Body of pancreas (tissue), 4 donors: ENCODE results near the gene RAP1B. TPM values are rescaled to one million over a fixed set of nuclear protein-coding genes. Genes with fewer than 3 reads are reported as not detected.
A peak's percentile ranks its signal among the peaks of the same experiment; 100 is the strongest.

ENCODE experiments used
- ATAC-seq: fragments of 150-250 bp; one replicate; pipeline ENCODE4 v1.9.1; 2016
- DNase-seq, 4 donors: peaks; one replicate each; pipeline ENCODE4 v3.0.0-alpha.2; 2019
- H3K27ac ChIP-seq, 4 donors: fragments of 200-600 bp; sonication (generic); 1 replicate in 3 of 4; 2 replicates in 1 of 4; pipeline versions ENCODE4 v1.5.1 to v1.6.1; 2016 to 2019; ENCODE audit warnings: mild to moderate bottlenecking in 1 of 4, mixed read lengths in 1 of 4, moderate library complexity in 1 of 4
- H3K27me3 ChIP-seq, 2 donors: fragments of 200-600 bp; sonication (generic); one replicate each; pipeline ENCODE4 v1.6.0; 2016; ENCODE audit warnings: mild to moderate bottlenecking in 1 of 2
- H3K36me3 ChIP-seq, 2 donors: fragments of 200-600 bp; sonication (generic); replicated peaks in 1 of 2; 2 replicates each; pipeline ENCODE4 v1.5.1; 2016; ENCODE audit warnings: low read depth in 2 of 2; ENCODE audit not compliant: insufficient read depth in 1 of 2
- H3K4me1 ChIP-seq: fragments of 200-600 bp; sonication (generic); one replicate; pipeline ENCODE4 v1.6.0; 2016
- H3K4me3 ChIP-seq, 2 donors: fragments of 200-600 bp; sonication (generic); 1 replicate in 1 of 2; 2 replicates in 1 of 2; pipeline ENCODE4 v1.5.1; 2016 to 2019
- H3K9me3 ChIP-seq, 3 donors: fragments of 200-600 bp; sonication (generic); 1 replicate in 2 of 3; 2 replicates in 1 of 3; pipeline ENCODE4 v1.5.1; 2016
- CTCF ChIP-seq, 7 experiments: fragments of 450-650 bp in 4 of 7; fragments of 200-600 bp in 3 of 7; sonication (generic) in 3 of 7; IDR thresholded peaks; one replicate each; pipeline ENCODE4 v1.5.1; 2016 to 2019; ENCODE audit warnings: antibody characterized with exemption in 7 of 7
- POLR2A ChIP-seq, 3 donors: fragments of 450-650 bp; IDR thresholded peaks; one replicate each; pipeline ENCODE4 v1.6.1; 2016; ENCODE audit warnings: antibody characterized with exemption in 3 of 3, mild to moderate bottlenecking in 2 of 3
- WGBS, 2 donors: methylation state at CpG; one replicate each; pipeline ENCODE4 v1.1.5; 2017; 5-methylcytosine and 5-hydroxymethylcytosine counted together
- intact Hi-C: fragments of 100-400 bp; cut with DNase I; formaldehyde crosslinking; loops from one replicate; pipeline ENCODE4 v1.15.1; 2023
- total RNA-seq, 2 donors: library from RNA; depleted of rRNA; stranded (reverse); fragments of >200 nt; gene quantifications; one replicate each; pipeline ENCODE4 v1.1.0, GENCODE V29; 2016

Gene RAP1B
- total RNA-seq, 2 donors from 2014 or later = 47.5 to 74.5 TPM

- 53 to 73% methylated on average over 2 of the region's 2 CpGs for WGBS, 2 donors
- no peak overlapping the region for H3K27ac ChIP-seq
- H3K9me3 ChIP-seq = no peaks in the 10 kb centered on the region
- ATAC-seq = no peak
- no peak for DNase-seq
- H3K27me3 ChIP-seq = no peaks in the 10 kb centered on the region
- H3K4me1 ChIP-seq = peaks cover 18% of the 10 kb centered on the region
- intact Hi-C loops = no loop called here
- no peak overlapping the region for H3K4me3 ChIP-seq
- H3K36me3 ChIP-seq = no peaks in the 10 kb centered on the region
- no peak for TF ChIP-seq POLR2A (IDR thresholded peaks at IDR 0.05)
- TF ChIP-seq CTCF (IDR thresholded peaks at IDR 0.05) = no peak
Measured at GRCh38 chr12:68608191-68608590, 2.5 kb upstream of the RAP1B start.

GRCh38 chr12:68609998-68610369 is 715 bp upstream of the RAP1B start:
- TF ChIP-seq CTCF (IDR thresholded peaks at IDR 0.05) = no peak
- TF ChIP-seq POLR2A (IDR thresholded peaks at IDR 0.05) = no peak
- WGBS, 2 donors = 0 to 3% methylated on average over 11 of the region's 11 CpGs
- Histone ChIP-seq H3K36me3 (no peaks in the 10 kb centered on the region), H3K27me3 (no peaks in the 10 kb centered on the region), H3K4me3 (peak overlapping the region in 1 of 2 donors; percentile 58), H3K4me1 (peaks cover 36% of the 10 kb centered on the region), H3K27ac (peak overlapping the region; percentile 89 to 96 (median 92)), H3K9me3 (no peaks in the 10 kb centered on the region)
- peak; percentile 28 to 44 (median 36) for DNase-seq
- no peak for ATAC-seq
- intact Hi-C loops = no loop called here

- Histone ChIP-seq H3K36me3 (no peaks in the 10 kb centered on the region), H3K9me3 (no peaks in the 10 kb centered on the region), H3K4me1 (peaks cover 48% of the 10 kb centered on the region), H3K27me3 (no peaks in the 10 kb centered on the region), H3K4me3 (peak overlapping the region; percentile 57 to 87), H3K27ac (peak overlapping the region; percentile 89 to 96 (median 92))
- ATAC-seq = peak; percentile 43
- TF ChIP-seq POLR2A (IDR thresholded peaks at IDR 0.05) = peak in 2 of 3 donors; percentile 39 to 58
- no peak for TF ChIP-seq CTCF (IDR thresholded peaks at IDR 0.05)
- peak; percentile 60 to 73 (median 64) for DNase-seq
- intact Hi-C loops = no loop called here
- WGBS, 2 donors = 0 to 1% methylated on average over 2 to 31 of the region's 72 CpGs
Measured at GRCh38 chr12:68611094-68611805, 551 bp downstream of the RAP1B start.

- no peak for ATAC-seq
- Histone ChIP-seq H3K36me3 (no peaks in the 10 kb centered on the region), H3K9me3 (no peaks in the 10 kb centered on the region), H3K27me3 (no peaks in the 10 kb centered on the region), H3K27ac (peak overlapping the region; percentile 89 to 96 (median 92)), H3K4me3 (peak overlapping the region; percentile 57 to 87), H3K4me1 (peaks cover 52% of the 10 kb centered on the region)
- TF ChIP-seq POLR2A (IDR thresholded peaks at IDR 0.05) (no peak), CTCF (IDR thresholded peaks at IDR 0.05) (no peak)
- DNase-seq = no peak
- WGBS, 2 donors = 0% methylated on average over 8 of the region's 8 CpGs
- intact Hi-C loops = no loop called here
Measured at GRCh38 chr12:68611806-68612160, 1.1 kb downstream of the RAP1B start.

- Histone ChIP-seq H3K27ac (peak overlapping the region in 3 of 4 donors; percentile 89 to 96 (median 94)), H3K27me3 (no peaks in the 10 kb centered on the region), H3K4me1 (peaks cover 52% of the 10 kb centered on the region), H3K36me3 (no peaks in the 10 kb centered on the region), H3K4me3 (peak overlapping the region in 1 of 2 donors; percentile 57), H3K9me3 (no peaks in the 10 kb centered on the region)
- TF ChIP-seq POLR2A (IDR thresholded peaks at IDR 0.05) = no peak
- no peak for TF ChIP-seq CTCF (IDR thresholded peaks at IDR 0.05)
- intact Hi-C loops = no loop called here
- WGBS, 2 donors = 4 to 6% methylated on average over 5 of the region's 5 CpGs
- no peak for DNase-seq
- no peak for ATAC-seq
Measured at GRCh38 chr12:68612202-68612601, 1.5 kb downstream of the RAP1B start.
